Endothelial cell of umbilical vein (primary cell): ENCODE measurements around the gene OR8B4. TPM values are rescaled to one million over a fixed set of nuclear protein-coding genes. Genes with fewer than 3 reads are reported as not detected.
A peak's percentile ranks its signal among the peaks of the same experiment; 100 is the strongest.
"Not testable (repeated sequence)": the region's sequence is repeated elsewhere in the genome, so short reads cannot be mapped to it uniquely, and the experiment has no call there.

Experiments used
- BruUV-seq: library from RNA; stranded (reverse); fragments of 400-500 nt; replicated peaks from 2 replicates; lab custom pipeline; 2021; lab: Mats Ljungman, UMichigan
- CTCF ChIA-PET: fragments of 300-600, 350-600 bp; sonication (Branson Sonifier 250); formaldehyde crosslinking; loops from one replicate; lab custom pipeline; 2021; ENCODE audit warnings: antibody characterized with exemption, inconsistent platforms; lab: Charles Lee
- POLR2A ChIA-PET: fragments of 300-600, 350-600 bp; sonication (Branson Sonifier 250); formaldehyde crosslinking; loops from one replicate; lab custom pipeline; 2021; ENCODE audit warnings: antibody characterized with exemption, inconsistent platforms; lab: Charles Lee
- DNase-seq: peaks from one replicate; pipeline ENCODE4 v3.0.0-alpha.2; 2011; ENCODE audit warnings: low read depth, low spot score
- FAIRE-seq: peaks from 2 replicates; lab custom pipeline; 2011; peaks lifted over from hg19 to GRCh38; lab: Jason Lieb, UNC
- H2AFZ ChIP-seq: 2 replicates; pipeline ENCODE4 v1.6.0; 2012; ENCODE audit warnings: low read depth, low read length, control low read depth, inconsistent platforms
- H3K27ac ChIP-seq: 2 replicates; pipeline ENCODE4 v1.5.1; 2011; ENCODE audit warnings: low read depth, mild to moderate bottlenecking, control low read depth, low read length, moderate library complexity; ENCODE audit not compliant: insufficient read depth
- H3K27me3 ChIP-seq, 2 experiments: 2 replicates each; pipeline versions ENCODE4 v1.6.0 to v1.6.1; 2011; ENCODE audit warnings: low read length in 2 of 2, mixed read lengths in 1 of 2; ENCODE audit not compliant: control insufficient read depth in 2 of 2, insufficient read depth in 2 of 2
- H3K36me3 ChIP-seq, 2 experiments: 2 replicates in 1 of 2; 3 replicates in 1 of 2; pipeline ENCODE4 v1.5.1; 2011; ENCODE audit warnings: low read length in 2 of 2, mild to moderate bottlenecking in 1 of 2, moderate library complexity in 1 of 2; ENCODE audit not compliant: control insufficient read depth in 2 of 2, insufficient read depth in 2 of 2; ENCODE audit errors: extremely low read depth in 1 of 2
- H3K4me1 ChIP-seq: 3 replicates; pipeline ENCODE4 v1.5.1; 2011; ENCODE audit warnings: mild to moderate bottlenecking, low read length; ENCODE audit not compliant: control insufficient read depth, insufficient read depth; ENCODE audit errors: extremely low read depth
- H3K4me2 ChIP-seq: 2 replicates; pipeline ENCODE4 v1.6.1; 2011; ENCODE audit warnings: low read length, control low read depth, mixed read lengths; ENCODE audit not compliant: insufficient read depth
- H3K4me3 ChIP-seq, 3 experiments: fragments of 200-600 bp in 1 of 3; sonication (generic), shearing (Covaris generic) in 1 of 3; replicated peaks in 1 of 3; 2 replicates each; pipeline ENCODE4 v1.5.1; 2011 to 2016; ENCODE audit warnings: control low read depth in 3 of 3, low read length in 3 of 3, mild to moderate bottlenecking in 2 of 3, inconsistent platforms in 1 of 3, low read depth in 1 of 3, moderate library complexity in 1 of 3; ENCODE audit not compliant: insufficient read depth in 1 of 3
- H3K79me2 ChIP-seq: 2 replicates; pipeline ENCODE4 v1.6.0; 2012; ENCODE audit warnings: low read length, inconsistent platforms; ENCODE audit not compliant: control insufficient read depth, insufficient read depth
- H3K9ac ChIP-seq: replicated peaks from 2 replicates; pipeline ENCODE3; 2011; ENCODE audit warnings: low read length, control low read depth; ENCODE audit not compliant: insufficient read depth; ENCODE audit errors: extremely low read depth
- H3K9me1 ChIP-seq: replicated peaks from 3 replicates; pipeline ENCODE4 v1.6.0; 2011; ENCODE audit warnings: mild to moderate bottlenecking, low read length; ENCODE audit not compliant: control insufficient read depth, insufficient read depth; ENCODE audit errors: extremely low read depth
- H3K9me3 ChIP-seq: replicated peaks from 2 replicates; pipeline ENCODE4 v1.5.1; 2012; ENCODE audit warnings: low read length, inconsistent platforms; ENCODE audit not compliant: control insufficient read depth, insufficient read depth
- H4K20me1 ChIP-seq: replicated peaks from 2 replicates; pipeline ENCODE3; 2011; ENCODE audit warnings: mild to moderate bottlenecking, low read length; ENCODE audit not compliant: control insufficient read depth, insufficient read depth; ENCODE audit errors: extremely low read depth
- EZH2 ChIP-seq: IDR thresholded peaks from 2 replicates; pipeline ENCODE4 v1.6.1; 2012; ENCODE audit warnings: borderline replicate concordance, low read depth, mild to moderate bottlenecking, moderate library complexity, low read length, inconsistent platforms; ENCODE audit not compliant: severe bottlenecking
- FOS ChIP-seq: IDR thresholded peaks from 2 replicates; pipeline ENCODE4 v1.6.1; 2011; ENCODE audit warnings: mild to moderate bottlenecking, low read length, moderate library complexity, borderline replicate concordance; ENCODE audit not compliant: insufficient read depth
- GATA2 ChIP-seq: IDR thresholded peaks from 2 replicates; pipeline ENCODE4 v1.7.0; 2011; ENCODE audit warnings: low read depth, mild to moderate bottlenecking, moderate library complexity, mixed read lengths, low read length; ENCODE audit not compliant: insufficient read length, insufficient read depth
- JUN ChIP-seq: IDR thresholded peaks from 2 replicates; pipeline ENCODE4 v1.6.1; 2011; ENCODE audit warnings: borderline replicate concordance, low read depth; ENCODE audit not compliant: insufficient read length, insufficient read depth
- MYC ChIP-seq: IDR thresholded peaks from one replicate; pipeline ENCODE4 v1.6.1; 2011; ENCODE audit warnings: mild to moderate bottlenecking, low read depth, low read length
- POLR2A ChIP-seq: IDR thresholded peaks from 2 replicates; pipeline ENCODE4 v1.6.1; 2012; ENCODE audit warnings: low read depth, mild to moderate bottlenecking, control low read depth, low read length
- POLR2AphosphoS5 ChIP-seq: IDR thresholded peaks from 2 replicates; pipeline ENCODE4 v1.6.1; 2012; ENCODE audit warnings: low read depth, mild to moderate bottlenecking, control low read depth, low read length, moderate library complexity; ENCODE audit not compliant: insufficient read depth
- dilution Hi-C: fragments of 300-500 bp; cut with MboI; formaldehyde crosslinking; loops from one replicate; pipeline ENCODE4 v1.15.0; 2019; ENCODE audit warnings: low sequenced_read_pairs; ENCODE audit not compliant: extremely low pct_ligation_motif_present
- intact Hi-C: fragments of 100-400 bp; cut with micrococcal nuclease; formaldehyde crosslinking; loops from one replicate; pipeline ENCODE4 v1.10.0; 2022
- polyA plus RNA-seq, 4 experiments: library from polyadenylated mRNA; depleted of rRNA in 3 of 4; stranded (reverse) in 3 of 4; unstranded in 1 of 4; fragments of >200 nt; gene quantifications; 2 replicates each; pipeline versions ENCODE4 v1.2.1 to v1.2.3, GENCODE V29; 2011 to 2012; ENCODE audit warnings: missing spikeins in 1 of 4
- total RNA-seq: library from RNA; stranded (reverse); gene quantifications from 2 replicates; pipeline ENCODE4 v1.2.3, GENCODE V29; 2021
- TF ChIP-seq, protein P1 (sequence below): IDR thresholded peaks from 2 replicates; pipeline ENCODE4 v1.6.1; 2011; ENCODE audit not compliant: insufficient read depth, insufficient read length
- TF ChIP-seq, protein P2 (sequence below), 2 donors: IDR thresholded peaks; 1 replicate in 1 of 2; 2 replicates in 1 of 2; pipeline ENCODE4 v1.5.1; 2011; ENCODE audit warnings: low read length in 2 of 2, mild to moderate bottlenecking in 2 of 2, moderate library complexity in 2 of 2, control low read depth in 1 of 2, inconsistent platforms in 1 of 2, low read depth in 1 of 2; ENCODE audit not compliant: insufficient read depth in 1 of 2; ENCODE audit errors: extremely low read depth in 1 of 2

The OR8B4 gene
- total and polyA plus RNA-seq, 2 donors (not counting 3 experiments of a cell fraction or from before 2014, with no cell fraction given), result not detected

DNA sequence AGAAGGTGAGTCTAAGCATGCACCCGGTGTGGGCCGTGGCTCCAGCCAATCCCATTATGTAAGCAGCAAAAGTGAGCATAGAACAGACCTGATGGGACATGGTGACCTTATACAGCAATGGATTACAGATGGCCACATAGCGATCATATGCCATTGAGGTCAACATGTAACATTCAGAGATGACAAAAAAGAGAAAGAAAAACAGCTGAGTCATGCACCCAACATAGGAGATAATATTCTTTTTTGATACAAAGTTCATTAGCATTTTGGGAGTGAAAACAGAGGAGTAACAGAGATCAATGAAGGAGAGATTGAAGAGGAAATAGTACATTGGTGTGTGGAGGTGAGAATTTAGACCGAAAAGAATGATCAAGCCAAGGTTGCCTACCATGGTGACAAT, 27.8 kb downstream of the OR8B4 start:
- H3K4me3 ChIP-seq, dilution Hi-C loops, H3K9ac ChIP-seq, H3K36me3 ChIP-seq, POLR2A ChIA-PET, H3K4me2 ChIP-seq, DNase-seq, intact Hi-C loops, H2AFZ ChIP-seq, BruUV-seq, CTCF ChIA-PET, H4K20me1 ChIP-seq, H3K9me1 ChIP-seq, H3K79me2 ChIP-seq, H3K27ac ChIP-seq, H3K9me3 ChIP-seq, H3K27me3 ChIP-seq, H3K4me1 ChIP-seq: not testable (repeated sequence)
- FAIRE-seq, result peak; percentile 43

DNA sequence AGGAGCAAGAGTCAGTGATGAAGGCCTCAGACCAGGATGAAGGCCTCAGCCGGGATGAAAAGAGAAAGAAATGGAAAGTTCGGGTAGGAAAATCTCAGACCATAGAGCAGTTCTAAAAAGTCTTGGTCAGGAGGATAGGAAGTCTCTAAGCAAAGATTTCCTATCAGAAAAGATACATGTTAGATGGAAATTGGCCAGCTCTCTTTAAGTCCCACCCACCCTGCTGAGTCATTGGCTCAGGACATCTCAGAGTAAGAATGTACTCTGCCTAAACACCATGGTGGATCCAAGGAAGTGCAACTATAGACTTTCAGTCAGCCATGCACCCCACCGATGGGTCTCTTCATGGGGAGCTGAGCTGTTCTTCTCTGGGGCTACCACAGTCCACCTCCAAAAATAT, 30.3 kb downstream of the OR8B4 start:
- Histone ChIP-seq H3K9me3 (no peaks in the 10 kb centered on the region), H3K4me3 (no peak overlapping the region), H3K79me2 (no peaks in the 10 kb centered on the region), H2AFZ (no peak overlapping the region), H3K36me3 (no peaks in the 10 kb centered on the region), H3K4me1 (no peaks in the 10 kb centered on the region), H3K27me3 (no peaks in the 10 kb centered on the region), H3K4me2 (no peak overlapping the region), H3K9ac (no peak overlapping the region), H4K20me1 (no peaks in the 10 kb centered on the region), H3K9me1 (no peaks in the 10 kb centered on the region), H3K27ac (no peak overlapping the region)
- no TSS peak for BruUV-seq
- ChIA-PET CTCF (interaction anchor here (0.6 kb wide), 1 partner anchor 598 kb away, joined by 3 read pairs; no protein-coding TSS in a partner anchor), POLR2A (no interaction called here)
- DNase-seq, result no peak
- dilution Hi-C loops, result no loop called here
- intact Hi-C loops, result no loop called here
- FAIRE-seq, result no peak
- TF ChIP-seq POLR2A (no peak), FOS (no peak), EZH2 (no peak), MYC (no peak), POLR2AphosphoS5 (no peak), GATA2 (no peak), JUN (no peak)
- TF ChIP-seq, protein P1, sequence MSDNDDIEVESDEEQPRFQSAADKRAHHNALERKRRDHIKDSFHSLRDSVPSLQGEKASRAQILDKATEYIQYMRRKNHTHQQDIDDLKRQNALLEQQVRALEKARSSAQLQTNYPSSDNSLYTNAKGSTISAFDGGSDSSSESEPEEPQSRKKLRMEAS, result no peak
- TF ChIP-seq, protein P2, sequence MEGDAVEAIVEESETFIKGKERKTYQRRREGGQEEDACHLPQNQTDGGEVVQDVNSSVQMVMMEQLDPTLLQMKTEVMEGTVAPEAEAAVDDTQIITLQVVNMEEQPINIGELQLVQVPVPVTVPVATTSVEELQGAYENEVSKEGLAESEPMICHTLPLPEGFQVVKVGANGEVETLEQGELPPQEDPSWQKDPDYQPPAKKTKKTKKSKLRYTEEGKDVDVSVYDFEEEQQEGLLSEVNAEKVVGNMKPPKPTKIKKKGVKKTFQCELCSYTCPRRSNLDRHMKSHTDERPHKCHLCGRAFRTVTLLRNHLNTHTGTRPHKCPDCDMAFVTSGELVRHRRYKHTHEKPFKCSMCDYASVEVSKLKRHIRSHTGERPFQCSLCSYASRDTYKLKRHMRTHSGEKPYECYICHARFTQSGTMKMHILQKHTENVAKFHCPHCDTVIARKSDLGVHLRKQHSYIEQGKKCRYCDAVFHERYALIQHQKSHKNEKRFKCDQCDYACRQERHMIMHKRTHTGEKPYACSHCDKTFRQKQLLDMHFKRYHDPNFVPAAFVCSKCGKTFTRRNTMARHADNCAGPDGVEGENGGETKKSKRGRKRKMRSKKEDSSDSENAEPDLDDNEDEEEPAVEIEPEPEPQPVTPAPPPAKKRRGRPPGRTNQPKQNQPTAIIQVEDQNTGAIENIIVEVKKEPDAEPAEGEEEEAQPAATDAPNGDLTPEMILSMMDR (IDR thresholded peaks at IDR 0.05; ENCODE audit: extremely low read depth in 1 of 2, insufficient read depth in 1 of 2, low read depth in 1 of 2, low read length in 2 of 2), result no peak
